Adrenal gland (tissue), 12 donors: ENCODE data around the gene ARMC2. TPM values are rescaled to one million over a fixed set of nuclear protein-coding genes. Genes with fewer than 3 reads are reported as not detected.

Experiments
- DNase-seq, 7 donors: peaks; one replicate each; pipeline ENCODE4 v3.0.0-alpha.2; 2019 to 2020
- H3K27ac ChIP-seq, 5 donors: fragments of 200-600 bp; sonication (generic) in 4 of 5; 1 replicate in 3 of 5; 2 replicates in 2 of 5; pipeline versions ENCODE4 v1.5.1 to v1.8.0; 2016 to 2020; ENCODE audit warnings: mild to moderate bottlenecking in 1 of 5
- H3K27me3 ChIP-seq: fragments of 200-600 bp; 2 replicates; pipeline ENCODE4 v1.8.0; 2021
- H3K36me3 ChIP-seq, 2 donors: fragments of 200-600 bp; replicated peaks in 1 of 2; 1 replicate in 1 of 2; 2 replicates in 1 of 2; pipeline versions ENCODE4 v1.5.1 to v1.8.0; 2018 to 2022
- H3K4me1 ChIP-seq, 2 donors: fragments of 200-600 bp; replicated peaks in 1 of 2; 1 replicate in 1 of 2; 2 replicates in 1 of 2; pipeline versions ENCODE4 v1.5.1 to v1.8.0; 2018 to 2021
- H3K4me3 ChIP-seq, 4 donors: fragments of 200-600 bp; sonication (generic) in 3 of 4; one replicate each; pipeline ENCODE4 v1.5.1; 2016 to 2018
- H3K9me3 ChIP-seq, 3 donors: fragments of 200-600 bp; sonication (generic) in 1 of 3; replicated peaks in 1 of 3; 1 replicate in 2 of 3; 2 replicates in 1 of 3; pipeline versions ENCODE4 v1.5.1 to v1.8.0; 2016 to 2021
- CTCF ChIP-seq, 6 experiments: fragments of 450-650 bp in 4 of 6; fragments of 200-600 bp in 2 of 6; sonication (generic) in 1 of 6; IDR thresholded peaks; 1 replicate in 5 of 6; 2 replicates in 1 of 6; pipeline versions ENCODE4 v1.5.1 to v1.8.0; 2016 to 2021; ENCODE audit warnings: antibody characterized with exemption in 6 of 6, mild to moderate bottlenecking in 2 of 6, moderate library complexity in 1 of 6
- POLR2A ChIP-seq, 2 donors: fragments of 450-650 bp; IDR thresholded peaks; one replicate each; pipeline ENCODE4 v1.6.1; 2017; ENCODE audit warnings: antibody characterized with exemption in 2 of 2, mild to moderate bottlenecking in 2 of 2, moderate library complexity in 1 of 2
- WGBS, 4 donors: extraction: QIAGEN DNeasy Blood & Tissue Kit in 2 of 4; methylation state at CpG; one replicate each; pipeline versions ENCODE4 v1.1.5 to v1.1.7; 2013 to 2017; 5-methylcytosine and 5-hydroxymethylcytosine counted together
- intact Hi-C, 2 donors: fragments of 100-400 bp; cut with DNase I; formaldehyde crosslinking; loops; one replicate each; pipeline versions ENCODE4 v1.14.1 to v1.15.0; 2022 to 2023
- polyA plus RNA-seq, 3 donors: library from polyadenylated mRNA; stranded (reverse); fragments of 200-250 nt in 2 of 3; fragments of 350-450 nt in 1 of 3; fragmentation: Illumina TruSeq in 1 of 3; extraction: RNeasy Lipid Tissue Mini Kit (QIAGEN cat#74804) in 1 of 3; gene quantifications; one replicate each; pipeline ENCODE4 v1.2.3, GENCODE V29; 2013 to 2014
- total RNA-seq, 9 donors: library from RNA; depleted of rRNA in 4 of 9; stranded (reverse); fragments of >200 nt in 4 of 9; fragments of 120-200 nt in 1 of 9; fragmentation: NEBNext Ultra II Directional in 1 of 9; extraction: Animal tissue kit (Norgen Biotek cat#: 25700) in 1 of 9; gene quantifications; one replicate each; pipeline versions ENCODE4 v1.1.0 to v1.2.4, GENCODE V29; 2013 to 2023
- donor health status: healthy with polysubstance abuse.
- donor health status: Bipolar disorder and iron deficiency.
- donor health status: DM: yes; HTN: yes; CAD: no.
- donor health status: DM: no; HTN: no; CAD: no.
- donor health status: DM: no; HTN: no; CAD: no.
- donor health status: DM: yes; HTN: yes; CAD: no.

ARMC2 gene
- total and polyA plus RNA-seq, 12 donors, result 2.1 to 7.8 (median 6.4) TPM

DNA sequence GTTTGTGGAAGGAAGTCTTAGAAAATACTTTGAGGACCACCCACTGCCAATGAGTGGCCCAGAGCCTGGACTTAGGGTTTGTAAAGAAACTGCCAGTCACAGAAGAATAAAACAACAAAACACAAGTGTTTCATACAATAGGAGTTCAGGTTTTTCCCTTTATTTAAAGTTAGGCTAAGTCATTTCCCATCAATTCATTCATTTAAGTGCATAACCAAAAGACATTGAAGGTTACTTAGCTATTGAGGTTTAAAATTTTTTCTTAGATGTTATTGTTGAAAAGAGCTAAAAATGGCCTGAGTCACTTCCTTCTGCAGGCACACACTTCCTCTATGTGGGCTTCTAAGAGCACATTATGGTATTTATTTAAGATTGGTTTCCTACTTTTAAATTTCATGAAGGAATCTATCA, 54.2 kb downstream of the ARMC2 start:
- H3K27ac ChIP-seq, result peak overlapping the region in 1 of 5 donors; percentile 40
- H3K4me3 ChIP-seq, result no peak overlapping the region
- no peaks in the 10 kb centered on the region for H3K27me3 ChIP-seq
- H3K36me3 ChIP-seq, result no peaks in the 10 kb centered on the region
- intact Hi-C loops, result no loop called here
- H3K9me3 ChIP-seq, result no peaks in the 10 kb centered on the region
- DNase-seq, result no peak
- H3K4me1 ChIP-seq, result peaks cover 0 to 21% of the 10 kb centered on the region in 2 donors
- TF ChIP-seq CTCF (IDR thresholded peaks at IDR 0.05) (no peak), POLR2A (IDR thresholded peaks at IDR 0.05) (no peak)

DNA sequence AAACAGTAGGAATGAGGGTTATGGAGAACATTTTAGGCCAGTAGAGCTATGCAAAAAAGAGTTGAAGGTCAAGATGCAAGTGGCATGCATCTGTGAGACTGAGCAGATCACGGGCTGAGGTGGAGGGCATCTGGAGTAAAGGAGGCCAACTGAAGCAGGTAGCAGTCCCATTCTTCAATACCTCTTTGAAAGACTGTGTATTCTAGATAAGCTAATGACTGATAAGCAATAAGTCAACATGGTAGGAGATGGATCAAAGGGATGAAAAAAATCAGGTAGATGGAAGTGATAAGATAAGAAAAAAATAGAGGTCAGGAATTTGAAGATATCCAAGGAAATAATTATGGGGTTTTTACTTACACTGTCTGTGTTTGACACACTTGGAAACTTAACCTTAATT, 55.6 kb downstream of the ARMC2 start:
- no peak for DNase-seq
- TF ChIP-seq CTCF (IDR thresholded peaks at IDR 0.05), result no peak
- no peak for TF ChIP-seq POLR2A (IDR thresholded peaks at IDR 0.05)
- H3K9me3 ChIP-seq, result no peaks in the 10 kb centered on the region
- no peaks in the 10 kb centered on the region for H3K27me3 ChIP-seq
- intact Hi-C loops, result no loop called here
- H3K4me1 ChIP-seq, result peaks cover 0 to 19% of the 10 kb centered on the region in 2 donors
- H3K27ac ChIP-seq, result no peak overlapping the region
- H3K4me3 ChIP-seq, result no peak overlapping the region
- H3K36me3 ChIP-seq, result no peaks in the 10 kb centered on the region
- 88 to 95% (median 92%) methylated on average over 1 of the region's 1 CpG for WGBS, 4 donors

DNA sequence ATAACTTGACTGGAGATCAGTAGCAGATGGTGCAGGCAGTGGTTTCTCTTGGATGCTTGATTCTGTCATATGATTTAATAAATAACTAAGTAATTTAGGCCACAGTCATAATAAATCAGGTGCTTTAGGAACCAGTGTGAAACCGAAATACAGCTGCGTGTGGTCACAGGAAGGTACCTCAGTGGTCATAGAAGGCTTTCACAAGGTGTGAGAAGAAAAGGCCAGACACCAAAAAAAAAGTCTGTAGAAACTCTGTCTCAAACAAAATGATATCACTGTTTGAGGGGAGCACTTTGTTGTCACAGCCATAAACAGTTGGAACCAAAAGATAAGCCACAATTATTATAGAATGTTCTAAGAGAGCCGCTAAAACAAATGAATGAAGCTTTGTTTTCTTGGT, 56.5 kb downstream of the ARMC2 start:
- H3K9me3 ChIP-seq, result no peaks in the 10 kb centered on the region
- peaks cover 0 to 19% of the 10 kb centered on the region in 2 donors for H3K4me1 ChIP-seq
- no peak overlapping the region for H3K4me3 ChIP-seq
- no peaks in the 10 kb centered on the region for H3K36me3 ChIP-seq
- TF ChIP-seq CTCF (IDR thresholded peaks at IDR 0.05) (no peak), POLR2A (IDR thresholded peaks at IDR 0.05) (no peak)
- WGBS, 4 donors, result 72 to 82% (median 78%) methylated on average over 3 of the region's 3 CpGs
- H3K27me3 ChIP-seq, result no peaks in the 10 kb centered on the region
- intact Hi-C loops, result no loop called here
- no peak overlapping the region for H3K27ac ChIP-seq
- DNase-seq, result no peak

GRCh38 chr6:108914235-108915022, 66.2 kb downstream of the ARMC2 start:
- no peaks in the 10 kb centered on the region for H3K27me3 ChIP-seq
- 60 to 75% (median 66%) methylated on average over 4 of the region's 4 CpGs for WGBS, 4 donors
- no peak overlapping the region for H3K4me3 ChIP-seq
- peak in 4 of 6 experiments; percentile 29 to 37 (median 34) for TF ChIP-seq CTCF (IDR thresholded peaks at IDR 0.05)
- TF ChIP-seq POLR2A (IDR thresholded peaks at IDR 0.05), result no peak
- no peak overlapping the region for H3K27ac ChIP-seq
- no peaks in the 10 kb centered on the region for H3K36me3 ChIP-seq
- peak in 1 of 7 donors; percentile 27 for DNase-seq
- H3K4me1 ChIP-seq, result no peaks in the 10 kb centered on the region
- no peaks in the 10 kb centered on the region for H3K9me3 ChIP-seq
- intact Hi-C loops, result no loop called here
